Colonic mucosa (tissue), 4 donors: ENCODE measurements around the gene TLNRD1. TPM values are rescaled to one million over a fixed set of nuclear protein-coding genes. Genes with fewer than 3 reads are reported as not detected.

Experiments used
- DNase-seq: peaks from one replicate; pipeline ENCODE4 v3.0.0-alpha.2; 2020
- H3K27ac ChIP-seq: fragments of 200-600 bp; one replicate; pipeline ENCODE4 v1.8.0; 2021
- H3K27me3 ChIP-seq: fragments of 200-600 bp; one replicate; pipeline ENCODE4 v1.8.0; 2021
- H3K36me3 ChIP-seq: fragments of 200-600 bp; one replicate; pipeline ENCODE4 v1.8.0; 2021
- H3K4me1 ChIP-seq: fragments of 200-600 bp; one replicate; pipeline ENCODE4 v1.8.0; 2021; ENCODE audit warnings: mild to moderate bottlenecking
- H3K4me3 ChIP-seq: fragments of 200-600 bp; one replicate; pipeline ENCODE4 v1.8.0; 2021
- H3K9ac ChIP-seq, 2 donors: one replicate each; pipeline ENCODE4 v1.7.0; 2013; ENCODE audit warnings: control low read depth in 2 of 2, low read depth in 2 of 2, low read length in 2 of 2
- H3K9me3 ChIP-seq: fragments of 200-600 bp; one replicate; pipeline ENCODE4 v1.8.0; 2021
- intact Hi-C: fragments of 100-400 bp; cut with DNase I; formaldehyde crosslinking; loops from one replicate; pipeline ENCODE4 v1.14.1; 2022
- total RNA-seq, 2 donors: library from RNA; stranded (reverse); fragmentation: NEBNext Ultra II Directional in 1 of 2; extraction: Animal tissue kit (Norgen Biotek cat#: 25700) in 1 of 2; gene quantifications; one replicate each; pipeline ENCODE4 v1.2.1, GENCODE V29; 2021
- TF ChIP-seq, protein P1 (sequence below): fragments of 200-600 bp; IDR thresholded peaks from one replicate; pipeline ENCODE4 v1.8.0; 2022; ENCODE audit warnings: antibody characterized with exemption, mild to moderate bottlenecking
- donor health status: healthy.
- donor health status: DM: no; HTN: no; CAD: no.
- donor health status: DM: no; HTN: no; CAD: no.

TLNRD1 gene
- total RNA-seq, 2 donors from 2014 or later = 28.5 to 33.3 TPM

DNA sequence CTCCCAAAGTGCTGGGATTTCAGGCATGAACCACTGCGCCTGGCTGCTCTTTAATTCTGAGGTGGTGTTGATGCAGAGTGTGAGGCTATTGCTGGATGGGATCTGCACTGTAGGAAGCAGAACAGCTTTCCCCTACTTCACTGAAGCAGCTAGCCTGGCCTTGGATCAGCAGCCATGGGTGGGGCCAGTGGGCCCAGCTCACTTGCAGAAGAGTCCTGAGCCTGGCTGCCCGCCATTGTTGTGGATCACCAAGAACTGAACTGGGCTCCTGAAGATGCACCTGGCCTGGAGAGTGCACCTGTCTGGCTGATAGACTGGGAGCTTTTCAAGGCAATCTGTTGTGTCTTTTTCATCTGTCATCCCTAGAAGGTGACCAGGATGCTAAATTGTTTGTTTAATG is 11.9 kb downstream of the TLNRD1 start:
- Histone ChIP-seq H3K9me3 (no peaks in the 10 kb centered on the region), H3K4me1 (no peaks in the 10 kb centered on the region), H3K9ac (no peak overlapping the region), H3K27ac (no peak overlapping the region), H3K27me3 (no peaks in the 10 kb centered on the region), H3K4me3 (no peak overlapping the region), H3K36me3 (no peaks in the 10 kb centered on the region)
- intact Hi-C loops = no loop called here
- TF ChIP-seq, protein P1, sequence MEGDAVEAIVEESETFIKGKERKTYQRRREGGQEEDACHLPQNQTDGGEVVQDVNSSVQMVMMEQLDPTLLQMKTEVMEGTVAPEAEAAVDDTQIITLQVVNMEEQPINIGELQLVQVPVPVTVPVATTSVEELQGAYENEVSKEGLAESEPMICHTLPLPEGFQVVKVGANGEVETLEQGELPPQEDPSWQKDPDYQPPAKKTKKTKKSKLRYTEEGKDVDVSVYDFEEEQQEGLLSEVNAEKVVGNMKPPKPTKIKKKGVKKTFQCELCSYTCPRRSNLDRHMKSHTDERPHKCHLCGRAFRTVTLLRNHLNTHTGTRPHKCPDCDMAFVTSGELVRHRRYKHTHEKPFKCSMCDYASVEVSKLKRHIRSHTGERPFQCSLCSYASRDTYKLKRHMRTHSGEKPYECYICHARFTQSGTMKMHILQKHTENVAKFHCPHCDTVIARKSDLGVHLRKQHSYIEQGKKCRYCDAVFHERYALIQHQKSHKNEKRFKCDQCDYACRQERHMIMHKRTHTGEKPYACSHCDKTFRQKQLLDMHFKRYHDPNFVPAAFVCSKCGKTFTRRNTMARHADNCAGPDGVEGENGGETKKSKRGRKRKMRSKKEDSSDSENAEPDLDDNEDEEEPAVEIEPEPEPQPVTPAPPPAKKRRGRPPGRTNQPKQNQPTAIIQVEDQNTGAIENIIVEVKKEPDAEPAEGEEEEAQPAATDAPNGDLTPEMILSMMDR = no peak
- DNase-seq = no peak

DNA sequence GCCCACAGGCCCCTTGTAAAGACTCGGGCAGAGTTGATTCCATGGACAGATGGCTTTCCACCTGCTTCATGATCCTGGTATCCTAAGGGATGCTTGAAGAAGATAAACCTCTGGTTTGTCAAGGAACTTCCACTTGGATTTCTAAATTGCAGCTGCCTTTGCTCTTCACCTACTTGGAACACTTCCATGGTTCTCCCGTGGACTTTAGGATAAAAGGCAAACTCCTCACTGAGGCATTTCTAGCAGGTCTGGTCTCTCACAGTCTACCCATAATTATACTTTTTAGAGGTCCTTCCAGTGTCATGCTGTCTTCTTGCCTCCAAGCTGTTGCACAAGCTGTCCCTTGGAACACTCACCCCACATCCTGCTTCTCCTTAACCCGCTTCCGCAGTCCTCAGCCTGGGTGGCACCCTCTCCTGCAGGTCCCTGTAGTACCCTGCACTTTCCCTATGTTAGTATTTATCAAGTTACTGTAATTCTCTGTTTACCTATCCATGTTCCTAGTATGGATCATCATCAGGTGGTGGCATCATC is 12.7 kb downstream of the TLNRD1 start:
- H3K36me3 ChIP-seq = no peaks in the 10 kb centered on the region
- DNase-seq = no peak
- intact Hi-C loops = no loop called here
- H3K27me3 ChIP-seq = no peaks in the 10 kb centered on the region
- no peaks in the 10 kb centered on the region for H3K4me1 ChIP-seq
- H3K27ac ChIP-seq = no peak overlapping the region
- TF ChIP-seq, protein P1 = no peak
- H3K4me3 ChIP-seq = no peak overlapping the region
- no peak overlapping the region for H3K9ac ChIP-seq
- no peaks in the 10 kb centered on the region for H3K9me3 ChIP-seq

DNA sequence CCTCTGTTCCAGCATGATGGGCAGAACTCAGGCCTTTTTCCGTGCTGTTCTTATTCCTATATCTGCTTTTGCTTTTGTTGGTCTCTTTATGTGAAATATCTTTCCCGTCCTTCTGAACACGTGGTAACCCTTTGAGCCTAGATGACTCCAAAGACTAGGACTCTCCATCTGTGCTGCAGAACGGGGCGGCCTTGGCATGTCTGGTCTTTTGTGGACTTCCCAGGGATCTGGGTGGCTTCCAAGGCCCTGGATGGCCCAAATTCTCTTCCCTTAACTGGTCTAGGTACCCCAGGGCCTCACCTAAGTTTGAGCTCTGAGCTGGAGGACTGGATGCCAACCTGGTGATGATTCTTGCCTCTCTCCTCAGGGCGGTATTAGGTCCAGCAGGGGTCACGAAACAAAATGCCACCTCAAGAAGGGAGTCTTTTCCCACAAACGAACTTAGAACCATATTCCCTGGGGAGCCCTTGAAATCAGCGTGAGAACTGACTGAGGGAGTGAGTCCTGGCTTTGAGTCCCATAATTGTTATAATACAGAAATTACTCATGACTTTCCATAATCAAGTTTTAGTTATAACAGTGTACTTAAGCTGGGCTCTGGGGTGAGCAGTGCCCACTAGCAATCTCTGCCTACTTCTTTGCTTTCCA is 13.8 kb downstream of the TLNRD1 start:
- DNase-seq = no peak

DNA sequence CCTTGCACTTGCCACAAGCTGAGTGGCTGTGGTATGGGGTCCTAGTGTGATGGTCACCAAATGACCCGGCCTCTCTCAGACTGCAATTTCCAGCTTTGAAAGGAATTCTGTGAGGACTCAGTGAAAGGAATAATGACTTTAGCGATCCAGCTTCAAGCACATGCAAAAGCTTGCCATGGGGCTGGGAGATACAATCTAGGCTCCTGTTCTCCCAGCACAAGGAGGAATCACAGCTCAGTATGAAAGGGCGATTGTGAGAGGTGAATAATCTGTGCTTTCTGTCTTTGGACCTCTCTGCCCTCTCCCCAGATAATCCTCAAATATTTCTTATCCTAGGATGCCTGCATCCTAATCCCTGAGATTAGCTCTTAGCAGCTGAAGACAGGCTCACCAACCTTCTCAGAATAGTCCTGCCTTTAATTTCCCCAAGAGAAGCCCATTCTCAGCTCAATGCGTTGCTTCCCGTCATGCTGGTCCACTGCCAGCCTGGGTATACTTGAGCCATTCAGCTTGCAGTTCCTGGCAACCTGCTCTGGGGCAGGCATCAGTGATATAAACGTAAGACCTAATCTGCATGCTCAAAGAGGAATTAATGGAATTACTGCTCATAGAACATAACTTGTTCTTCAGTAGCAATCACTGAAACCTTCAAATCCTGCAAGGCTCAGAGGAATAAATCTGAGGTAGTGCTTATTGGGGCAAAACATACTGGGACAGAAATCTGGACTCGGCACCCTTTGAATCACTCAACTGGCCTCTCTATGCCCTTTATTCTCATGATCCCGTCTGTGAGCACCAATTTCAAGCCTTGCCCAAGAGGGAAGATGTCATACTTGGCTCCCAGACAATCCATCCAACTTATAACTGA is 15.1 kb downstream of the TLNRD1 start:
- no peak overlapping the region for H3K4me3 ChIP-seq
- H3K9ac ChIP-seq = no peak overlapping the region
- H3K27ac ChIP-seq = no peak overlapping the region
- TF ChIP-seq, protein P1 = no peak
- no peaks in the 10 kb centered on the region for H3K36me3 ChIP-seq
- intact Hi-C loops = no loop called here
- H3K27me3 ChIP-seq = no peaks in the 10 kb centered on the region
- H3K9me3 ChIP-seq = no peaks in the 10 kb centered on the region
- H3K4me1 ChIP-seq = no peaks in the 10 kb centered on the region
- no peak for DNase-seq

More for the DNA sequence above, 13.8 kb downstream of the TLNRD1 start:
- Histone ChIP-seq H3K36me3 (no peaks in the 10 kb centered on the region), H3K9me3 (no peaks in the 10 kb centered on the region), H3K4me1 (no peaks in the 10 kb centered on the region), H3K27ac (no peak overlapping the region), H3K4me3 (no peak overlapping the region), H3K27me3 (no peaks in the 10 kb centered on the region), H3K9ac (no peak overlapping the region)
- intact Hi-C loops = no loop called here
- TF ChIP-seq, protein P1 = no peak

DNA sequence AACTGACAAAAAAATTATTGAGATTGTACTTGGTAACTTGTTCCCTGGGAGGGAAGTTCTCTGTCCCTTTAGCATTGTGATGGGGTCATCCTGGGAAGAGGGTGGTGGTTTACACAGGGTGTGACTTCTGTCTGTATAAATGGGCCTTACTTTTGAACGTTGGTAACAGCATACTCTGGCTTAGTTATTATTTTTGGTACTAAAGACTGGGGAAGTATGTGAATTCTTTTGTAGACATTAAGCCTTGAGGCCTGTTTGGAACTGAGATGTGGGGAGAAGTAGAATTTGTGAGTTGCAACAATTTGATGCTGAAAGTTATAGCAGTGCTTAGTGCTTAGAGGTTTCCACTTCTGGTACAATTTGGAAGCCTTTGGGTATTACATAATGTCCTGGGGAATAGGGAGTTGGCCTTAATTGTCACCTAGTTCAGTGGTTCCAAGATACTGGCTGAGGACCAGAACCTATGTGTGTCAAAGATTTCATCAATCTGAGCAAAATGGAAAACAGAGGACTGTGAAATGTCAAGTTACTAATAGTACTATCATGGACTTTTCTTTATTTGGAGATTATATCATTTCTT is 15.9 kb downstream of the TLNRD1 start:
- DNase-seq = no peak
- H3K9ac ChIP-seq = no peak overlapping the region
- TF ChIP-seq, protein P1 = no peak
- H3K9me3 ChIP-seq = no peaks in the 10 kb centered on the region
- no peak overlapping the region for H3K27ac ChIP-seq
- H3K36me3 ChIP-seq = no peaks in the 10 kb centered on the region
- intact Hi-C loops = no loop called here
- no peaks in the 10 kb centered on the region for H3K27me3 ChIP-seq
- no peak overlapping the region for H3K4me3 ChIP-seq
- H3K4me1 ChIP-seq = no peaks in the 10 kb centered on the region
